GM21360 (cell line): ENCODE measurements around the gene VANGL2.

Experiments used
- ATAC-seq: cut with Tn5 transposase; IDR thresholded peaks from one replicate; pipeline ENCODE4 v1.9.1; 2021; ENCODE audit warnings: mild to moderate bottlenecking, moderate library complexity; ENCODE audit not compliant: unreplicated experiment

VANGL2 gene

DNA sequence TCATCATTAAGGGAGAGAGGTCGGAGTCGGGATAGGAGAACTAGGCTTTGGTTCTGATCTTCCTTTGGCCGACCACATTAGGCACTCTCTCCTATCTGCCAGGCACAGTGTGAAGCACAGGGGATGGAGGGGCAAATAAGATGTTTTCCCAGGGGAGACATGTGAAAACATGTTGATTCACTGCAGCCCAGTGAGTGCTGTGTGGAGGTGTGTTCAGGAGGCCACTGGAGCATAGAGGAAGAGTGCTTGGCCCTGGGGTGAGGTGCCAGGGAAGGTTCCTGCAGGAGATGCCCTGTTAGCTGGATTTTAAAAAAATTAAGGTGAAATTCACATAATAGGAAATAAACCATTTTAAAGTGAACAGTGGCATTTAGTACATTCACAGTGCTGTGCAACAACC, 3.7 kb downstream of the VANGL2 start:
- ATAC-seq: no peak

GRCh38 chr1:160405331-160405877, 5.0 kb downstream of the VANGL2 start:
- ATAC-seq: no peak

- no peak for ATAC-seq
Measured at GRCh38 chr1:160406131-160406968, 6.0 kb downstream of the VANGL2 start.

- ATAC-seq: no peak
Measured at GRCh38 chr1:160407839-160408801, 7.8 kb downstream of the VANGL2 start.

DNA sequence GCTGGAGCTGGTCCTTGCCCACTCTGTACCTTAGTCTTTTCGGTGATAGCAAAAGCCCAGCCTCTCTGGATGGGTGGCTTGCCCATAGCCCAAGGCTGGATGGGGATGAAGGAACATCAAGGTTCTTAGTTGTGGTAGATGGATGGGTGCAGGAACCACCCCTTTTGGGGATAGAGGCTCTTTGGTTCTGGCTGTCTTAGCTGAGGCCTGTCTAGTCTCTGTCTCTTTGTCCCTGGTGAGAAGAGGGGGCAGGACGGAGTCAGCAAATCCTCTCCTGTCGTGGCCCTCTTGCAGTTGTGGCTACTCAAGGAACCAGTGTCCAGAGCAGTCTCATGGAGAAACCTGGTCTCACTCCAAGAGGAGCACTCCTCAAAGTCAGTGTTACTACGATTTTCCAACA, 8.5 kb downstream of the VANGL2 start:
- no peak for ATAC-seq

DNA sequence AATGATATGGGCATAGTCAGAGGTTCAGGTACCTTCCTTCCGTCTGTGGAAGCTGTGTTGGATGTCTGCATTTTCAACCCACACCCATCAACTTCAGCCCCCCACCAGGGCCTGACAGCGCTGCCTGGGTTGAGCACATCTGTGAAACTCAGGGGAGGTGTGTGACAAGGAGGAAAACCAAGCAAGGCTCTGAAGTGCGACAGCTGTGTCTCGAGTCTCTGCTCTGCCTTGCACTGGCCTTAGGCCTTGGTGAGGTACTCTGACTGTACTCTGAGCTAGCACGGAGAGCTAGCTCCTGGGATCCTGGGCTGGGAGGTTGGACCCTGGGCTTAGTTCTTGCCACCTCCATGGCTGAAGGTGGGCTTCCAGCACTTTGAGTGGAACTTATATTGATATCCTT, 9.1 kb downstream of the VANGL2 start:
- no peak for ATAC-seq

DNA sequence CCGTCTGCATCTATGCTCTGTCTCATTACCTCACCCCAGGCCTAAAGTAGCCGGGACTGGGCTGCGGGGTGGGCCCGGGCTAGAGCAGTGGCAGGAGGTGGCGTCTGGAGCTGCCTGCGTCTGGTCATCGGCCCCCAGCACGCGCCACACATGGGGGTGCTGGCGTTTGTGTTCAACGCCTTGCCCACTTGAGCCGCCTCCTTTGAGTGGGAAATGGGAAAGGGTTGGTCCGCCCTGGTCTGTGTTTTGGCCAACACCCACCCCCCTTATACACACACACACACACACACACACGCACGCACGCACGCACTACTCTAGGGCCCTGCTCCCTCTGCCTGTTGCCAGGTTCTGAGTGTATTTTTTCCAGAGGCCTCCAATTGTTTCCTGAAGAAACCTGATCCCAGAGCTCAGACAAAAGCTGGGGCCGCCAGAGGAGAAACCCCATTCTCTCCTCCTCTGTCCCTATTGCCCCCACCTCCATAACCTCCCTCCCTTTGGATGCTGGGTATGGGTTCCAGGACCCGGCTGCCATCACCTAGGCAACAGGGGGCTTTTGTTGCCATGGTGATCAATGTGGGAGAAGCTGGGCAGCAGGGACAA, 10.1 kb downstream of the VANGL2 start:
- no peak for ATAC-seq

GRCh38 chr1:160411271-160412027, 11.1 kb downstream of the VANGL2 start:
- no peak for ATAC-seq

DNA sequence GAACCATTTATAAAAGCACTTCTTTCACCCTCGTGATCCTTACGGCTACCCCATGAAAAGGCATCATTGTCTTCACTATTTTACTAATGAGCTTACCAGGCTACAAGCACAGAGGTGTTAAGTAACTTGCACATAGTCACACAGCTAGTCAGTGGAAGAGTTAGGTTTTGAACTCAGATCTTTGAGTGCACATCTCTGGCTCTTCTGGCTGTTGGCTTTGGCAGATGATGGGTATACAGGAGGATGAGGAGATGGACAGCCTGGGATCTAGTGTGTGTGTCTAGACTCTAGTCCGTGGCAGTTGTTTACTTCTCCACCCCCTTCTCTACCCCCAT, 11.6 kb downstream of the VANGL2 start:
- no peak for ATAC-seq

- no peak for ATAC-seq
Measured at GRCh38 chr1:160413716-160414115, 13.4 kb downstream of the VANGL2 start.

DNA sequence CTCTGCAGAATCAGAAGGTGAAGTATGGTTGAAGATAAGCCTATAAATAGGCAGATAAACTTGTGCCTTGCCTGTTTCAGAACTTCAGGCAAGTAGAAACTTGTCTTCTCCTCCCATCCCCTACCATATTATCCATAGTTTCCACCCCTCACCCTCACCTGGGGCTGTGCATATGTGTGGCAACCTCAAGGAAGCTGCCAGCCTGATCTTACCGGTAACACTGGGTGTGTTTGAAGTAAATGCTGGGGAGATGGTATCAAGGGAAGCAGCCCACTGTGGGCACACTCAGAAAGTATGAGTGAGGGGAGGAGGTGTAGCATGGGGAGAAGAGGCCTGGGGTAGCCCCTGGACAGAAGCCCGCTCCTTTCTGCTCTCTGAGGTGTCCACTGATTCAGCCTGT, 14.5 kb downstream of the VANGL2 start:
- no peak for ATAC-seq

- no peak for ATAC-seq
Measured at GRCh38 chr1:160415696-160416290, 15.4 kb downstream of the VANGL2 start.

GRCh38 chr1:160416369-160416768, 16.0 kb downstream of the VANGL2 start:
- no peak for ATAC-seq

DNA sequence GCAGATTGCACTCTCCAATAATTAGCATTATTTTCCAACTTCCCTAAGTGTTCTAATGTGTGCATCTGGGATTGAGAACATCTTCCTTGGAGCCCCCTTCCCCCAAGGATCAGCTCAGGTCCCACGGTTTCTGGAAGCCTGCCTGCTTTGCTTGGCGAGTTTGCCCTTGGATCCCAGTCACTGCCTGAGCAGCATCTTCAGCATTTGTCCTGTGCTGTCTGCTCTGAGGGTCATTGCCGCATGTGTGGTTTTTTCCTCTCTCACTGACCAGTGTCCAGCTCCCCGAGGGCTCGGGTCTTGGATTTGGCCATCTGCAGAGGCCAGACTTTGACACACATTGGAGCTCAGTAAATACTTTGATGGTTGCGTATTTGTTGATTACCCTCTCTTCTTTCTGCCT, 18.1 kb downstream of the VANGL2 start:
- ATAC-seq: no peak

GRCh38 chr1:160419150-160419837, 18.9 kb downstream of the VANGL2 start:
- no peak for ATAC-seq

GRCh38 chr1:160419838-160420169, 19.4 kb downstream of the VANGL2 start:
- ATAC-seq: no peak

DNA sequence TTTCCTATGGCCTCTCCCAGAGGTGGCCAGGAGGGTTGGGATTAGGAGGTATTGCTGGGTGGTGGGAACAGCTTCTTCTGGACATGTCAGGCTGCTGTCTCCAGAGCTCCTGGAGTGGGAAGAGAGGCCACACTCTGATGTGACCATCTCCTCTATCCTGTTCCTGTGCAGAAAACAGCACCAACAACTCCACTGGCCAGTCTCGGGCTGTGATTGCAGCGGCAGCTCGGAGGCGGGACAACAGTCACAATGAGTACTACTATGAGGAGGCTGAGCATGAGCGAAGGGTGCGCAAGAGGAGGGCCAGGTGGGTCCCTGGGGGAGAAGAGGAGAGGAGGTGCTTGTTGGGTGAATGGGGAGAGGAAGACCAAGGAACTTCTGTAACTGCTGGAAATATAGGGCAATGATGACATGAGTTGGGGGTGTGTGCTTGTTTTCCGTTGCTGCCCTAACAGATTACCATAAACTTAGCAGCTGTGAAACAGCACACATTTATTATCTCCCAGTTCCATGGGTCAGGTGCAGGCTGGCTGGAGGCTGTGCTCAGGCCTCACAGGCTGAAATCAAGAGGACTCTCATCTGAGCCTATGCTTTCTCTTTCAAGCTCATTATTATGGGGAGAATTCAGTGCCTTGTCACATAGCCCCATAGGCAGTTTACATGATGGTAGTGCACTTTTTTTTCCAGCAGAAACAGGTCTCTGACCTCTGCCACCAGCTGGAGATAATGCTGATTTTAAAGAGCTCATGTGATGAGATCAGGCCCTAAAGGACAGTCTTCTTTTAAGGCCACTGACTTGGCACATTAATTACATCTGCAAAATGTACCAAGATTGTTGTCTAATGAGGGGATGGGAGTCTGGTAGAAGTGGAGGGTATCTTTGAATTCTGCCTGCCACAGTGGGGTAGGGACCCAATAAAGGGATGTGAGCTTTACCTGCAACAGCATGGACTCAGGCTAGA, 20.8 kb downstream of the VANGL2 start:
- no peak for ATAC-seq

GRCh38 chr1:160421881-160422280, 21.5 kb downstream of the VANGL2 start:
- ATAC-seq: no peak

GRCh38 chr1:160423966-160424365, 23.6 kb downstream of the VANGL2 start:
- no peak for ATAC-seq
